Measurements from ENCODE around the gene ACTR8.
A peak's percentile ranks its signal among the peaks of the same experiment; 100 is the strongest.

The ACTR8 gene

GRCh38 chr3:53846134-53846850, 35.7 kb downstream of the ACTR8 start, which contains the start of the genes CHDH and IL17RB:
Gene CHDH (minus strand): TSS chr3:53846419. CDS start chr3:53824008, 22,411 bp downstream.
Gene IL17RB (plus strand): TSS chr3:53846568. CDS start chr3:53846589, 21 bp downstream.
- Histone ChIP-seq H3K4me1 (ENCODE audit: insufficient read depth, poor library complexity, severe bottlenecking) (no peaks in the 10 kb centered on the region), H3K9me3 (ENCODE audit: severe bottlenecking) (no peaks in the 10 kb centered on the region), H3K27ac (ENCODE audit: poor library complexity, severe bottlenecking) (no peak within 1 kb of the TSS), H3K36me3 (ENCODE audit: low read depth) (no peaks in the 10 kb centered on the region), H3K4me3 (ENCODE audit: severe bottlenecking) (peak within 1 kb of the TSS; percentile 46), H3K27me3 (ENCODE audit: insufficient read depth, poor library complexity, severe bottlenecking) (peaks cover 10% of the 10 kb centered on the region)
- no peak for DNase-seq (ENCODE audit: low spot score)
- peak; percentile 78 for ATAC-seq (ENCODE audit: low read depth)
- TF ChIP-seq, protein P1, sequence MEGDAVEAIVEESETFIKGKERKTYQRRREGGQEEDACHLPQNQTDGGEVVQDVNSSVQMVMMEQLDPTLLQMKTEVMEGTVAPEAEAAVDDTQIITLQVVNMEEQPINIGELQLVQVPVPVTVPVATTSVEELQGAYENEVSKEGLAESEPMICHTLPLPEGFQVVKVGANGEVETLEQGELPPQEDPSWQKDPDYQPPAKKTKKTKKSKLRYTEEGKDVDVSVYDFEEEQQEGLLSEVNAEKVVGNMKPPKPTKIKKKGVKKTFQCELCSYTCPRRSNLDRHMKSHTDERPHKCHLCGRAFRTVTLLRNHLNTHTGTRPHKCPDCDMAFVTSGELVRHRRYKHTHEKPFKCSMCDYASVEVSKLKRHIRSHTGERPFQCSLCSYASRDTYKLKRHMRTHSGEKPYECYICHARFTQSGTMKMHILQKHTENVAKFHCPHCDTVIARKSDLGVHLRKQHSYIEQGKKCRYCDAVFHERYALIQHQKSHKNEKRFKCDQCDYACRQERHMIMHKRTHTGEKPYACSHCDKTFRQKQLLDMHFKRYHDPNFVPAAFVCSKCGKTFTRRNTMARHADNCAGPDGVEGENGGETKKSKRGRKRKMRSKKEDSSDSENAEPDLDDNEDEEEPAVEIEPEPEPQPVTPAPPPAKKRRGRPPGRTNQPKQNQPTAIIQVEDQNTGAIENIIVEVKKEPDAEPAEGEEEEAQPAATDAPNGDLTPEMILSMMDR (IDR thresholded peaks at IDR 0.05; ENCODE audit: poor library complexity, severe bottlenecking), result no peak

DNA sequence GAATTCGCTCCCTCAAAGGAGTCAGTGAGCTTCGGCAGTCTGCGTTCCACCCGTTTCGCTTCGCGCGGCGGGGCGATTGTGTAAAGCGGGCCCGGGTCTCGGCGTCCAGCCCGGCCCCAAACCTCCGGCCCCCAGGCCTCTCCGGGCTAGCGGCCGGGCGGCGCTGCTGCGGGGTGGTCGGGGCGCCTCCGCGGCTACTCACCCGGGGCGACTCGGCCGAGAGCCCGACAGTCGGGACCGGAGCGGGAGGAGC, 36.1 kb downstream of the ACTR8 start:
- TF ChIP-seq, protein P1 (IDR thresholded peaks at IDR 0.05; ENCODE audit: poor library complexity, severe bottlenecking), result peak; percentile 16
- Histone ChIP-seq H3K4me3 (ENCODE audit: severe bottlenecking) (peak overlapping the region; percentile 46), H3K36me3 (ENCODE audit: low read depth) (no peaks in the 10 kb centered on the region), H3K4me1 (ENCODE audit: insufficient read depth, poor library complexity, severe bottlenecking) (no peaks in the 10 kb centered on the region), H3K9me3 (ENCODE audit: severe bottlenecking) (no peaks in the 10 kb centered on the region), H3K27me3 (ENCODE audit: insufficient read depth, poor library complexity, severe bottlenecking) (peaks cover 10% of the 10 kb centered on the region), H3K27ac (ENCODE audit: poor library complexity, severe bottlenecking) (no peak overlapping the region)
- DNase-seq (ENCODE audit: low spot score) (no peak), ATAC-seq (ENCODE audit: low read depth) (no peak; the same call in 2 of the 3 replicates)

- Histone ChIP-seq H3K36me3 (ENCODE audit: low read depth) (no peaks in the 10 kb centered on the region), H3K27ac (ENCODE audit: poor library complexity, severe bottlenecking) (no peak overlapping the region), H3K27me3 (ENCODE audit: insufficient read depth, poor library complexity, severe bottlenecking) (peaks cover 10% of the 10 kb centered on the region), H3K4me1 (ENCODE audit: insufficient read depth, poor library complexity, severe bottlenecking) (no peaks in the 10 kb centered on the region), H3K9me3 (ENCODE audit: severe bottlenecking) (no peaks in the 10 kb centered on the region), H3K4me3 (ENCODE audit: severe bottlenecking) (peak overlapping the region; percentile 46)
- TF ChIP-seq, protein P1 (IDR thresholded peaks at IDR 0.05; ENCODE audit: poor library complexity, severe bottlenecking), result peak; percentile 32
- no peak for DNase-seq (ENCODE audit: low spot score)
- peak; percentile 59 for ATAC-seq (ENCODE audit: low read depth)
These were observed 36.7 kb downstream of the ACTR8 start for GRCh38 chr3:53845103-53845880.

DNA sequence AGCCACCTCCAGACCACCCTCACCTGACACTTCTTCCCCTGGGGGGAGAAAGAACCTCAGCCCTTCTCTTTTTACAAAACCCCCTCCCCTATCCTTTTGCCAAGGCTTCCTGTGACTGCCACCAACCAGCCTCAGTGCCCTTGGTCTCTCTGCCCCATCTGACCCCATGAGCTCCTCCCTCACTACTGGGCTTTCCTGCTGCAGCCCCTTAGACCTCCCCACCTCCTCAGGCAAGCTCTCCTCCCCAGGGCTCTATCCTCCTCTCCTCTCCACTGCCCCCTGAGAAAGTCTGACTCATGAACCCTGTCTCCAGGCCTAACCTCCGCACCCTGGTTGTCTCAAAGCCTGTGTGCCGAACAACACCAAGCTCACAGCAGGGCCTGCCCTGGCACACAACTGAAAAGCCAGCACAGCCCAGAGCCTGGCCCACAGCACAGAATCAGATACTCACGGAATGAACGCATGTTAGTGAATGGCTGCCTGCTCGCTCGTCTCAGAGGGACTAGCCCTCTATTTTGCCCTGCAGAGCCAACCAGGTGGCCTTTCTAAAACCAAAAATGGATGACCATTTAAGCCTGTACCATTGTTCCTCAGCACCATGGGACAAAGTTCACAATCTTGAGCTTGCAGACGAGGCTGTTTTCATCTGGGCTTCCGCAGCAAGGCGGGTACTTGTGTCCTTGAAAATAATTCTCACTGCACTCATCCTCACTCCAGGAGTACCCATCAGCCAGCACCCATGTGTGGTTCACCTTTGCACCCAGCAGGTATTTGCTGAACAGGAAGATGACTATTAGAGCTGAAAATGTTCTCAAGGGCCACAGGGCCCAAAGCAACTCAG, 37.5 kb downstream of the ACTR8 start:
- TF ChIP-seq, protein P1 (IDR thresholded peaks at IDR 0.05; ENCODE audit: poor library complexity, severe bottlenecking), result no peak
- no peak overlapping the region for H3K27ac ChIP-seq (ENCODE audit: poor library complexity, severe bottlenecking)
- ATAC-seq (ENCODE audit: low read depth) (no peak), DNase-seq (ENCODE audit: low spot score) (no peak)
- H3K4me3 ChIP-seq (ENCODE audit: severe bottlenecking), result no peak overlapping the region
- no peaks in the 10 kb centered on the region for H3K9me3 ChIP-seq (ENCODE audit: severe bottlenecking)
- no peaks in the 10 kb centered on the region for H3K36me3 ChIP-seq (ENCODE audit: low read depth)
- H3K27me3 ChIP-seq (ENCODE audit: insufficient read depth, poor library complexity, severe bottlenecking), result peaks cover 10% of the 10 kb centered on the region
- H3K4me1 ChIP-seq (ENCODE audit: insufficient read depth, poor library complexity, severe bottlenecking), result no peaks in the 10 kb centered on the region
